T-helper 1 cell treated with Interleukin-12 subunit alpha and Interleukin-12 subunit beta and Interleukin-4 antibody, amounts not matched to agents 30 μg/mL and 1 μg/mL, for 36 hours (primary cell): ENCODE results near the gene PPA2.

ENCODE experiments used
- H3K27ac Mint-ChIP-seq: one replicate; pipeline ENCODE4 v1.8.0; 2021; ENCODE audit warnings: mild to moderate bottlenecking, mixed read lengths
- H3K27me3 Mint-ChIP-seq: one replicate; pipeline ENCODE4 v1.8.0; 2021; ENCODE audit warnings: low read depth, mixed read lengths
- H3K36me3 Mint-ChIP-seq: one replicate; pipeline ENCODE4 v1.8.0; 2021; ENCODE audit warnings: low read depth, mixed read lengths
- H3K4me1 Mint-ChIP-seq: one replicate; pipeline ENCODE4 v1.8.0; 2021; ENCODE audit warnings: low read depth, mixed read lengths
- H3K4me3 Mint-ChIP-seq: one replicate; pipeline ENCODE4 v1.8.0; 2021; ENCODE audit warnings: mild to moderate bottlenecking, moderate library complexity, mixed read lengths
- H3K9me3 Mint-ChIP-seq: one replicate; pipeline ENCODE4 v1.8.0; 2021; ENCODE audit warnings: mixed read lengths

Gene PPA2

GRCh38 chr4:105392858-105393257 lies 81.0 kb downstream of the PPA2 start:
- peaks cover 31% of the 10 kb centered on the region for H3K36me3 Mint-ChIP-seq
- no peaks in the 10 kb centered on the region for H3K4me1 Mint-ChIP-seq
- H3K4me3 Mint-ChIP-seq = no peak overlapping the region
- H3K9me3 Mint-ChIP-seq = no peaks in the 10 kb centered on the region
- no peaks in the 10 kb centered on the region for H3K27me3 Mint-ChIP-seq
- no peak overlapping the region for H3K27ac Mint-ChIP-seq

- no peaks in the 10 kb centered on the region for H3K4me1 Mint-ChIP-seq
- H3K36me3 Mint-ChIP-seq = peaks cover 30% of the 10 kb centered on the region
- no peaks in the 10 kb centered on the region for H3K9me3 Mint-ChIP-seq
- no peaks in the 10 kb centered on the region for H3K27me3 Mint-ChIP-seq
- no peak overlapping the region for H3K4me3 Mint-ChIP-seq
- H3K27ac Mint-ChIP-seq = no peak overlapping the region
Measured at GRCh38 chr4:105389167-105389566, 84.7 kb downstream of the PPA2 start.

- no peaks in the 10 kb centered on the region for H3K27me3 Mint-ChIP-seq
- H3K4me3 Mint-ChIP-seq = no peak overlapping the region
- no peaks in the 10 kb centered on the region for H3K9me3 Mint-ChIP-seq
- H3K4me1 Mint-ChIP-seq = no peaks in the 10 kb centered on the region
- H3K36me3 Mint-ChIP-seq = peaks cover 29% of the 10 kb centered on the region
- H3K27ac Mint-ChIP-seq = no peak overlapping the region
Measured at GRCh38 chr4:105387466-105387865, 86.4 kb downstream of the PPA2 start.

GRCh38 chr4:105386012-105386411 lies 87.8 kb downstream of the PPA2 start:
- Mint-ChIP-seq H3K36me3 (peaks cover 30% of the 10 kb centered on the region), H3K4me3 (no peak overlapping the region), H3K4me1 (no peaks in the 10 kb centered on the region), H3K27ac (no peak overlapping the region), H3K9me3 (no peaks in the 10 kb centered on the region), H3K27me3 (no peaks in the 10 kb centered on the region)

- Mint-ChIP-seq H3K9me3 (no peaks in the 10 kb centered on the region), H3K4me1 (no peaks in the 10 kb centered on the region), H3K4me3 (no peak overlapping the region), H3K27me3 (no peaks in the 10 kb centered on the region), H3K27ac (no peak overlapping the region), H3K36me3 (peaks cover 7% of the 10 kb centered on the region)
Measured at GRCh38 chr4:105374071-105374470, 99.8 kb downstream of the PPA2 start.

GRCh38 chr4:105373324-105373723 lies 100.5 kb downstream of the PPA2 start:
- no peaks in the 10 kb centered on the region for H3K4me1 Mint-ChIP-seq
- no peaks in the 10 kb centered on the region for H3K27me3 Mint-ChIP-seq
- no peak overlapping the region for H3K4me3 Mint-ChIP-seq
- H3K9me3 Mint-ChIP-seq = peaks cover 4% of the 10 kb centered on the region
- peaks cover 11% of the 10 kb centered on the region for H3K36me3 Mint-ChIP-seq
- H3K27ac Mint-ChIP-seq = no peak overlapping the region

- peaks cover 36% of the 10 kb centered on the region for H3K36me3 Mint-ChIP-seq
- H3K9me3 Mint-ChIP-seq = peaks cover 31% of the 10 kb centered on the region
Measured at GRCh38 chr4:105369988-105370387, 103.9 kb downstream of the PPA2 start.

GRCh38 chr4:105361053-105361452 lies 112.8 kb downstream of the PPA2 start:
- H3K9me3 Mint-ChIP-seq = peaks cover 17% of the 10 kb centered on the region
- peaks cover 5% of the 10 kb centered on the region for H3K4me1 Mint-ChIP-seq
- H3K27ac Mint-ChIP-seq = no peak overlapping the region
- peaks cover 18% of the 10 kb centered on the region for H3K36me3 Mint-ChIP-seq
- no peaks in the 10 kb centered on the region for H3K27me3 Mint-ChIP-seq
- H3K4me3 Mint-ChIP-seq = no peak overlapping the region

More at GRCh38 chr4:105369988-105370387, 103.9 kb downstream of the PPA2 start:
- Mint-ChIP-seq H3K27ac (no peak overlapping the region), H3K4me3 (no peak overlapping the region), H3K4me1 (no peaks in the 10 kb centered on the region), H3K27me3 (no peaks in the 10 kb centered on the region)

GRCh38 chr4:105357258-105357980 lies 116.4 kb downstream of the PPA2 start:
- Mint-ChIP-seq H3K36me3 (peaks cover 8% of the 10 kb centered on the region), H3K27me3 (no peaks in the 10 kb centered on the region), H3K4me1 (peaks cover 10% of the 10 kb centered on the region), H3K4me3 (no peak overlapping the region), H3K27ac (no peak overlapping the region), H3K9me3 (peaks cover 3% of the 10 kb centered on the region)

- Mint-ChIP-seq H3K27ac (no peak overlapping the region), H3K27me3 (no peaks in the 10 kb centered on the region), H3K36me3 (peaks cover 8% of the 10 kb centered on the region), H3K4me1 (peaks cover 11% of the 10 kb centered on the region), H3K9me3 (peaks cover 3% of the 10 kb centered on the region), H3K4me3 (no peak overlapping the region)
Measured at GRCh38 chr4:105356194-105356593, 117.7 kb downstream of the PPA2 start.

- Mint-ChIP-seq H3K4me1 (peaks cover 7% of the 10 kb centered on the region), H3K27ac (no peak overlapping the region), H3K4me3 (no peak overlapping the region), H3K27me3 (no peaks in the 10 kb centered on the region), H3K36me3 (peaks cover 5% of the 10 kb centered on the region), H3K9me3 (no peaks in the 10 kb centered on the region)
Measured at GRCh38 chr4:105352826-105353225, 121.0 kb downstream of the PPA2 start.

GRCh38 chr4:105351861-105352260 lies 122.0 kb downstream of the PPA2 start:
- H3K4me1 Mint-ChIP-seq = peaks cover 7% of the 10 kb centered on the region
- H3K27ac Mint-ChIP-seq = no peak overlapping the region
- no peaks in the 10 kb centered on the region for H3K27me3 Mint-ChIP-seq
- peaks cover 5% of the 10 kb centered on the region for H3K36me3 Mint-ChIP-seq
- no peaks in the 10 kb centered on the region for H3K9me3 Mint-ChIP-seq
- no peak overlapping the region for H3K4me3 Mint-ChIP-seq

- Mint-ChIP-seq H3K27me3 (no peaks in the 10 kb centered on the region), H3K4me1 (peaks cover 7% of the 10 kb centered on the region), H3K4me3 (no peak overlapping the region), H3K9me3 (no peaks in the 10 kb centered on the region), H3K27ac (no peak overlapping the region), H3K36me3 (peaks cover 5% of the 10 kb centered on the region)
Measured at GRCh38 chr4:105350859-105351490, 122.9 kb downstream of the PPA2 start.

GRCh38 chr4:105348719-105349118 lies 125.1 kb downstream of the PPA2 start:
- no peak overlapping the region for H3K27ac Mint-ChIP-seq
- no peaks in the 10 kb centered on the region for H3K36me3 Mint-ChIP-seq
- no peak overlapping the region for H3K4me3 Mint-ChIP-seq
- no peaks in the 10 kb centered on the region for H3K9me3 Mint-ChIP-seq
- peaks cover 5% of the 10 kb centered on the region for H3K4me1 Mint-ChIP-seq
- H3K27me3 Mint-ChIP-seq = no peaks in the 10 kb centered on the region

GRCh38 chr4:105346869-105347268 lies 127.0 kb downstream of the PPA2 start:
- Mint-ChIP-seq H3K36me3 (no peaks in the 10 kb centered on the region), H3K27me3 (no peaks in the 10 kb centered on the region), H3K27ac (no peak overlapping the region), H3K9me3 (no peaks in the 10 kb centered on the region), H3K4me1 (no peaks in the 10 kb centered on the region), H3K4me3 (no peak overlapping the region)
